NOMO-1 treated with dmso at 0.1 percent for 144 hours (cell line): ENCODE measurements around the gene PRR23E.
A peak's percentile ranks its signal among the peaks of the same experiment; 100 is the strongest.

Source experiments
- DNase-seq: peaks from one replicate; lab custom pipeline; 2025; ENCODE audit not compliant: unreplicated experiment; lab: John Stamatoyannopoulos, UW

The PRR23E gene

DNA sequence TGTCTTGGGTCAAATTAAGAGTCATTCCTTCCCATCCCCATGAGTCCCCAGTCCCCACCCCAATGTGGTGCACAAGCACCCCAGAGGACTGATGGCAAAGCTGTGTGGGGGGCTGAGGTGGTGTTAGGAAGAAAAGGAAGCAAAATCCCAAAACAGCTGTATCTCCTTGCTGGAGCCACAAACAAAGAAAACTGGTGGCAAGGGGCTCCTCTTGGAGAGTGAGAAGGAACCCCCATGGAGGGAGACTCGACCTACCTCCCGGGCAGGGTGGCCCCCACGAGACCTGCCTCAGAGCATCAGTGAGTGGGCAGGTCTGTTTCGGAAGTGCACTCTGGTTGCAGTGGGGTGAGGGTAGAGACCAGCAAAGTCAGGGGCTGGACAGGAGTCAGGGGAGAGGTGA is 29.2 kb downstream of the PRR23E start:
- DNase-seq, result no peak

DNA sequence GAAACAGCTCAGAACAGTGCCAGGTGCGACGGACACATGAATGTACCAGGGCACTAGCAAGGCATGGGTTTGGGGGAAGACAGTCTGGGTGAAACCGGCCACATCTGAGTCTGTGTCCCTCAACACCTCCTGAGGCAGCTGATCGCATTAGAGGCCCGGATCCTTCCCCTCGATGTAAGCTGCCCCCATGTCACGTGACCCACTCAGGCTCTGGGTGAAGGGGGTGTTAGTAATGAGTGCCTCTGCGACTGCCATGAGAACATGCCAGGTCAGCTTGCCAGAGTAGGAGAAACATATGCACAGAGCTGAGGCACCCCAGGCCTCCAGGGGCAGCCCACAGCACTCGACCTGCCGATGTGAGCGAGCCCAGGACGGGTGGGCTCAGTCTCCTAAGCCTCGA is 29.7 kb downstream of the PRR23E start:
- DNase-seq, result no peak

DNA sequence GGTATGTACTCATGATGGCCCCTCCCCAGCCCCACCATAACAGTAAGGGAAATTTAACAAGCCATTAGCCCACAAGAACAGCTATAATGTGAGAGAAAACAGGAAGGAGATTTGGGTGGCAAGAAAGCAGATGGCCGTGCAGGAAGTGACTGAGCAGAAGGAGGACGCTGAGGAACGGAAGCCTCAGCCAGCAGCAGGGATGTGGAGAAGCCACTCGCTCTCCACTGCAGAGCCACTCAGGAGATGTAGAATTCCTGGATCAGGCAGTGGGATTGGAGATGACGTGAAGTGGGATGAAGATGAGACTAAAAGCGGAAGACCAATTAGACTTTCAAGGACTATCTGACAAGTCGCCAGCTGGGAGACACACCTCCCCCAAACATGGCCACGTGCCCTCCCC is 31.2 kb downstream of the PRR23E start:
- DNase-seq, result peak; percentile 28

DNA sequence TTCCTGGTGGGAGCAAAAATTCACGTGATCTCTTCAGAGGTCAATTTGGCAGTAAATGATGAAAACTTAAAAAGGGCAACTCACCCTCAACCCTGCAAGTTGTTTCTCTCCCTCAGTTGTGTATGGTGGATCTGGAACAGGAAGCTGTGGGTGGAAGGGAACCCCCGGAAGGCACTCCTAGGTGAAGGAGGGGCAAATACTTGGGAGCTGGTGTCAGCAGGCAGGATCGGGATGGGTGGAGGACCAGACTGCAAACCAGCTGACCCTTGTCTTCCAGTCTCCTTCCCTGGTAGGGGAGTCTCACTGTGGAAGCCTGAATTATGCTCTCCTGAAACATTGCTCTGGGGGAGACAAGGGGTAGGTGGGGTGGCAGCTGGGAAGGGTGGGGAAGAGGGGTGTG is 33.5 kb downstream of the PRR23E start:
- no peak for DNase-seq

DNA sequence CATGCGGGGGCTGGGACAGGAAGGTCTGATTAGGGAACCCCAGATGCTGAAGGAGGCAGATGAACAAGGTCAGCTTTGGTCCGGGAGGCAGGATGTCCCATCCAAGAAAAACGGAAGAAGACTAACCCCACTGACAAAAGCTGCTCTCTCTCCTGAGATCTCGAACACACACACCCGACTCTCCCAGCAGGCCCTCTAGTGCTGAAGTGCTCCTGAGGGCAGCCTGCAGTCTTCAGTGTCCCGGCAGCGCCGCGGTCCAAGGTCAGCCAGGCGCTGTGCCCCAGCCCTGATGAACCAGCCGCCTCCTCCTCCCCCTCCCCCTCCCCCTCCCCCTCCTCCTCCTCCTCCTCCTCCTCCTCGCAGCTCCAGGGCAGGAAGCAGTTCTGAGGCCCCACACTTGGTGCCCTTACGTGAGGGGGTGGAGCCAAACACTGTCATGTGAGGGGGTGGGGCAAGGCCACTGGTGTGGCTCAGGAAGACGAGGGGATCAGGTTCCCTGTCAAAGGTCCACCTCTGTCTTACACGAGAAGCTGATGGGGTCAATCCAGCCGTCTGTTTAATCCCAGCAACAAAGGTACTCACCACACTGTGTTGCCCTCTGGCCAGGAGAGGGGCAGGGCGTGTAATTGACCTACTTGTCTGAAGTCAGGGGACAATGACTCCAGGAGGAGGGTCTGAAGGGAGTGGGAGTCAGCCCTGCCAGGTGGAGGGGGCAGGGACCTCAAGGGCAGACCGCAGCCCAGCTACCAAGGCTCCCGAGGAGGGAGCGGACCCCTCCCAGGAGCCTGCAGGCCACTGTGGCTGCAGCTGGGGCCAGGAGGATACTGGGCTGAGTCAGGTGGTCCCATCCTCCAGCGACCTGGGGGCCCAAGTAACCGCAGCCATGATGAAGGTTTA is 34.3 kb downstream of the PRR23E start:
- no peak for DNase-seq

DNA sequence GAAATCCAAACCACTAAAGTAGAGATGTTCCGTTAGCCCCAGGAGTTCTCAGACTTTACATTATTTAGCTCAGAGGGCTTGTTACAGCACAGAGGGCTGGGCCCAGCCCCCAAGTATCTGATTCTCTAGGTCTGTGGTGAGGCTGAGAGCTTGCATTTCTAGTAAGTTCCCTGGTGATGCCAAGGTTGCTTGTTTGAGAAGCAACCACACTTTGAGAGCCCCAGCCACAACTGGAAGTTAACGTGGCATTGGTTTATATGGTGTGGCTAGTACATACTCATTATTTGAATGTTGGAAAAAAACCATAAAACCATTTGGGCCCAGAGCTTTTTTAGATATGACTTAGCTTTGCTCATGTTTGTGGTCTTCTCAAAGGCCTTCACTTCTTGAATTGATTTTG is 35.9 kb downstream of the PRR23E start:
- DNase-seq, result no peak

DNA sequence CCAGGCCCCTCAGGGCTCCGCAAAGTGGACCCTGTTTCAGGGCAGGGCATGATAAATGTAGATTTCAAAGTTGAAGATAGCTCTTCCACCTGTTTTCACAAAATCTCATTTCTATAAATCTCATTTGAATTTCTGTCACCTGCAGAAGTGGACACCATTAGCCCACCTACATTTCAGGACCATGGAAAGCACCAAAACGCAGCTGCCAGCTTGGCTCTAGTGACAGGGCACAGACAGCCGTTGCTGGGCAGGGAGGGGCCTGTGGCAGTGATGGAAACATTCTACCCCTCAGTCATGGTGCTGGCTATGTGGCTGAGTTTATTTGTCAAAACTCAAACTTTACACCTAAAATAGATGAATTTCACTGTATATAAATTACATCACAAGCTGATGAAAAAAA is 40.4 kb downstream of the PRR23E start:
- no peak for DNase-seq

DNA sequence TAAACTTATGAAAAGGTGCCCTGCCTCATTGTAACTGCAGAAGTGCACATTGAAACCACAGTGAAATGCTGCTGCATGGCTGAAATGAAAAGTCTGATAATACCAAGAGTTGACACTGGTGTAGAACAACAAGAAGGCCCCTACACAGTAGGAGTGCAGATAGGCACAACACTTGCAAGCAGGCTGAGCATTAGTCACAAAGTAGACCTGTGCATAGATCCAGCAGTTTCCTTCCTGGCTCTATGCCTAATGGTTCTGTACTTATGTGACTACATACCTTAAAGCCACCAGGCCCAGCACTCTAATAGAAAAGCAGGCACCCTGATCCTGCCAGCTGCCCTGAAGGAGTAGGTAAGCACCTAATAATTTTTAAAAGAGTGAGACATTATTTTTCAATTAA is 41.8 kb downstream of the PRR23E start:
- no peak for DNase-seq

DNA sequence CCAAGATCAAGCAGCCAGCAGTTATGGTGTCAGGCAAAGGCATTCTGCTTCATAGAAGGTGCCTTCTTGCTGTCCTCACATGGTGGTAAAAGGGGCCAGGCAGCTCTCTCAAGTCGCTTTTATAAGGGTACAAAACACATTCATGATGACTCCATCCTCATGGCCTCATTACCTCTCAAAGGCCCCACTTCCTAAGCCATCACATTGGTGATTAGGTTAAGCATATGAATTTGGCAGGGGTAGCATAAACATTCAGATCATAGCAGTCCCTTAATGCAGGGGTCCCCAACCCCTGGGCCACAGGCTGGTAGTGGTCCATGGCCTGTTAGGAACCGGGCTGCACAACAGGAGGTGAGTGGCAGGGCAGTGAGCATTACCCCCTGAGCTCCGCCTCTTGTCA is 42.8 kb downstream of the PRR23E start:
- DNase-seq, result no peak

DNA sequence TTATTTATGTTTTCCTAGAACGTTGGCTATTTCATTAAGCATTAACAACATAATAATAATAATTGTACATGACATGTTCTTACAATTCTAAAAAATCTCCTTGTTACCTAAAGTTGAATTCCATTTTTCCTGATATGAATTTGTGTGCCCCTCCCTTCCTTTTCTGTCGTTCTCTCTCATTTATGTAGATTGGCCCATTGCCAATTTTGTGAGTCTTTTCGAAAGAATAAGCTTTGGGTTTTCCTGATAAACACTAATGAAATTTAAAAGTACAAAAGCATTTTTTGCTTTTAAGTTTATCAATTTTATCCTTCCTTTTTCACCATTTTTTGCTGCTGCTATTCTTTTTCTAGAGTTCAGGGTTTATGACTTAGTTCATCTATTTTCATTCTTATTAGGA is 44.9 kb downstream of the PRR23E start:
- no peak for DNase-seq

DNA sequence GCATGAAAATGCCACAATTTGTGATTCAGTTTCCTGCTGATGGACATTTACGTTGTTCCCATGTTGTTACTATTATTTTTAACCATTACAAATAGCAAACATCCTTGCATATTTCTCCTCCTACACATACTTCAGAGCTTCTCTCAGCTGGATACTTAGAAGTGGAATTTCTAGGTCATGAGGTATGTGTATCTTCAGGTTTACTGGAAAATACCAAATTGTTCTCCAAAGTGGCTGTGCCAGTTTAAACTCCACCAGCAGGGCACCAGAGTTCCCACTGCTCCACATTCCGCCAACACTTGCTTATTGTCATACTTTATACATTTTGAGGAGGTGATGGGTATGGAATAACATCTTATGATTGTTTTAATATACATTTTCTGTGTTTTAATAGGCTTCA is 45.7 kb downstream of the PRR23E start:
- no peak for DNase-seq

DNA sequence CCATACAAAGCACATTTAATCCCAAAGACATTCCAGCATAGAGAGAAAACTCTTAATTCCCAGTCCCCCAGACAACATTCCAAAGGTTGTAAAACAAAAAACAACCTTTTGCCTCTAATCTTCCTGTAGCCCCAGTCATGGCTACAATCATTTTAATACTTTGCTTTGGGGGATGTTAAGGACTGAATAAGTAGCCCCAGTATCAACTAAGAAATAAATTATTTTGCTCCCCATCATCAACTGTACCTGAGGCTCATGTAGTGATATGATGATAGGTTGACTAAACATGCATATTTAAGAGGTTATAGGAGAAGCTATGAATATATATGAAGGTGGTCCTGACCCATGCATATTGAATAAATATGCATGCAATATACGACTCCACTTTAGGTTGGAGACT is 54.4 kb downstream of the PRR23E start:
- DNase-seq, result no peak
